Measurements from ENCODE around the gene RIC1. TPM values are rescaled to one million over a fixed set of nuclear protein-coding genes. Genes with fewer than 3 reads are reported as not detected.

The RIC1 gene
- polyA plus RNA-seq, 3 donors, result 13.4 to 36.4 (median 16.3) TPM

- Histone ChIP-seq H3K9ac (ENCODE audit: insufficient read depth, low read length, poor library complexity, severe bottlenecking) (no peak overlapping the region), H3K27me3 (ENCODE audit: control insufficient read depth in 2 of 2, insufficient read depth in 2 of 2, low read length in 2 of 2) (no peaks in the 10 kb centered on the region), H3K27ac (ENCODE audit: low read depth in 1 of 2, low read length in 2 of 2) (peak overlapping the region in 1 of 2 donors; percentile 79), H3K4me3 (replicated peaks in 1 of 3; ENCODE audit: low read depth in 2 of 3, low read length in 3 of 3) (peak overlapping the region in 2 of 3 experiments; percentile 38 to 66), H3K4me2 (replicated peaks; ENCODE audit: extremely low read depth, low read length, poor library complexity, severe bottlenecking) (peak overlapping the region; percentile 69), H4K20me1 (ENCODE audit: insufficient read depth, low read length) (no peaks in the 10 kb centered on the region), H2AFZ (ENCODE audit: insufficient read depth, low read depth, low read length, poor library complexity, severe bottlenecking) (no peak overlapping the region), H3K36me3 (replicated peaks in 1 of 2; ENCODE audit: control insufficient read depth in 1 of 2, insufficient read depth in 2 of 2, low read length in 2 of 2) (peaks cover 2 to 7% of the 10 kb centered on the region in 2 donors), H3K4me1 (ENCODE audit: control insufficient read depth in 1 of 2, insufficient read depth in 2 of 2, low read length in 2 of 2) (peaks cover 49 to 59% of the 10 kb centered on the region in 2 donors), H3K79me2 (ENCODE audit: insufficient read depth, low read length) (peaks cover 84% of the 10 kb centered on the region), H3K9me3 (replicated peaks in 1 of 2; ENCODE audit: control insufficient read depth in 1 of 2, insufficient read depth in 1 of 2, low read length in 2 of 2) (no peaks in the 10 kb centered on the region)
- H3K4me1 Mint-ChIP-seq, result peaks cover 51% of the 10 kb centered on the region
- intact Hi-C loops (cut with micrococcal nuclease), result no loop called here
- peak overlapping the region; percentile 80 to 90 (median 86) for H3K27ac Mint-ChIP-seq
- peak overlapping the region; percentile 32 to 71 for H3K4me3 Mint-ChIP-seq
- H3K27me3 Mint-ChIP-seq (ENCODE audit: low read depth in 3 of 3), result no peaks in the 10 kb centered on the region
- H3K36me3 Mint-ChIP-seq, result peaks cover 8 to 30% of the 10 kb centered on the region in 2 donors
- DNase-seq, result peak; percentile 69 to 86 (median 80)
- TF ChIP-seq CTCF (IDR thresholded peaks at IDR 0.05), result no peak
- no peaks in the 10 kb centered on the region for H3K9me3 Mint-ChIP-seq
Measured at GRCh38 chr9:5617749-5618148, 11.2 kb upstream of the RIC1 start.

DNA sequence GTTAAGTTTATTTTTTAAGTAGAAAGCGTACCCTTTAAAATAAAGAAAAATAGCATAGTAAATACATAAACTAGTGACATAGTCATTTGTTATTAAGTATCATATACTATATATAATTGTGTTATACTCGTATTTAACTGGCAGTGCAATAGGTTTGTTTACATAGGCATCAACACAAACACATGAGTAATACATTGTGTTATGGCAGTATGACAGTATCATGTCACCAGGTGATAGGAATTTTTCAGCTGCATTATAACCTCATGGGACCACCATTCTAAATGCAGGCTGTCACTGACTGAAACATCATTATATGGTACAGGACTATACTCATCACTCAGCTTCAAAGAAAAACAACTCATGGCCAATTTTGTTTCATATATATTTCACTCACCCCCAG lies 8.4 kb upstream of the RIC1 start:
- Histone ChIP-seq H3K4me2 (replicated peaks; ENCODE audit: extremely low read depth, low read length, poor library complexity, severe bottlenecking) (no peak overlapping the region), H3K36me3 (replicated peaks in 1 of 2; ENCODE audit: control insufficient read depth in 1 of 2, insufficient read depth in 2 of 2, low read length in 2 of 2) (peaks cover 2 to 7% of the 10 kb centered on the region in 2 donors), H2AFZ (ENCODE audit: insufficient read depth, low read depth, low read length, poor library complexity, severe bottlenecking) (no peak overlapping the region), H3K9ac (ENCODE audit: insufficient read depth, low read length, poor library complexity, severe bottlenecking) (no peak overlapping the region), H4K20me1 (ENCODE audit: insufficient read depth, low read length) (no peaks in the 10 kb centered on the region), H3K4me3 (replicated peaks in 1 of 3; ENCODE audit: low read depth in 2 of 3, low read length in 3 of 3) (no peak overlapping the region), H3K9me3 (replicated peaks in 1 of 2; ENCODE audit: control insufficient read depth in 1 of 2, insufficient read depth in 1 of 2, low read length in 2 of 2) (no peaks in the 10 kb centered on the region), H3K4me1 (ENCODE audit: control insufficient read depth in 1 of 2, insufficient read depth in 2 of 2, low read length in 2 of 2) (peaks cover 70 to 84% of the 10 kb centered on the region in 2 donors), H3K27me3 (ENCODE audit: control insufficient read depth in 2 of 2, insufficient read depth in 2 of 2, low read length in 2 of 2) (no peaks in the 10 kb centered on the region), H3K79me2 (ENCODE audit: insufficient read depth, low read length) (peaks cover 91% of the 10 kb centered on the region), H3K27ac (ENCODE audit: low read depth in 1 of 2, low read length in 2 of 2) (peak overlapping the region in 1 of 2 donors; percentile 39)
- H3K36me3 Mint-ChIP-seq, result peaks cover 11 to 31% of the 10 kb centered on the region in 2 donors
- no peak overlapping the region for H3K4me3 Mint-ChIP-seq
- H3K9me3 Mint-ChIP-seq, result peaks cover 0 to 2% (median 0%) of the 10 kb centered on the region in 7 donors
- intact Hi-C loops (cut with micrococcal nuclease), result loop anchor here in 1 of 2 donors (10.0 kb wide), 3 partner anchors 56 to 636 kb away; partner anchors contain the start of genes ERMP1 and JAK2
- TF ChIP-seq CTCF (IDR thresholded peaks at IDR 0.05), result no peak
- peak overlapping the region in 3 of 7 donors; percentile 41 to 81 (median 69) for H3K27ac Mint-ChIP-seq
- H3K4me1 Mint-ChIP-seq, result peaks cover 58% of the 10 kb centered on the region
- no peak for DNase-seq
- no peaks in the 10 kb centered on the region for H3K27me3 Mint-ChIP-seq (ENCODE audit: low read depth in 3 of 3)
- WGBS (ENCODE audit: insufficient coverage), result no CpG with 5 or more reads among the region's 2 CpGs
